Stimulated activated effector memory CD8-positive, alpha-beta T cell treated with anti-CD3 and anti-CD28 coated beads, Interleukin-12 subunit alpha, Interleukin-12 subunit beta, amount 100 ng/mL, for 72 hours (primary cell): ENCODE measurements around the gene LDB1.

Experiments
- ATAC-seq: fragments of 150-1000 bp; cut with Tn5 transposase; 2 replicates; pipeline ENCODE4 v1.10.0; 2021
- DNase-seq, 2 donors: peaks; one replicate each; pipeline ENCODE4 v3.0.0; 2021 to 2022; ENCODE audit warnings: low spot score in 2 of 2
- H3K27ac Mint-ChIP-seq: one replicate; pipeline ENCODE4 v1.8.0; 2022; ENCODE audit warnings: mild to moderate bottlenecking, mixed read lengths
- H3K36me3 Mint-ChIP-seq: one replicate; pipeline ENCODE4 v1.8.0; 2022; ENCODE audit warnings: mild to moderate bottlenecking, mixed read lengths
- H3K4me1 Mint-ChIP-seq: one replicate; pipeline ENCODE4 v1.8.0; 2022; ENCODE audit warnings: mixed read lengths
- H3K4me3 Mint-ChIP-seq: one replicate; pipeline ENCODE4 v1.8.0; 2022; ENCODE audit warnings: mild to moderate bottlenecking, mixed read lengths
- H3K9me3 Mint-ChIP-seq: one replicate; pipeline ENCODE4 v1.8.0; 2022; ENCODE audit warnings: mixed read lengths

Gene LDB1

GRCh38 chr10:102109166-102110116 is 10.7 kb downstream of the LDB1 start:
- H3K9me3 Mint-ChIP-seq = no peaks in the 10 kb centered on the region
- peaks cover 46% of the 10 kb centered on the region for H3K4me1 Mint-ChIP-seq
- no peak overlapping the region for H3K4me3 Mint-ChIP-seq
- peaks cover 86% of the 10 kb centered on the region for H3K36me3 Mint-ChIP-seq
- DNase-seq = no peak
- H3K27ac Mint-ChIP-seq = peak overlapping the region; percentile 61
- ATAC-seq = no peak

GRCh38 chr10:102106998-102107397 is 13.2 kb downstream of the LDB1 start:
- ATAC-seq (no peak), DNase-seq (no peak)
- Mint-ChIP-seq H3K4me1 (peaks cover 30% of the 10 kb centered on the region), H3K4me3 (no peak overlapping the region), H3K9me3 (no peaks in the 10 kb centered on the region), H3K36me3 (peaks cover 70% of the 10 kb centered on the region), H3K27ac (peak overlapping the region; percentile 14)

- Mint-ChIP-seq H3K36me3 (peaks cover 46% of the 10 kb centered on the region), H3K9me3 (no peaks in the 10 kb centered on the region), H3K27ac (peak overlapping the region; percentile 78), H3K4me3 (no peak overlapping the region), H3K4me1 (peaks cover 16% of the 10 kb centered on the region)
- no peak for ATAC-seq
- no peak for DNase-seq
These were observed 17.7 kb downstream of the LDB1 start for GRCh38 chr10:102102421-102102820.

GRCh38 chr10:102101152-102101551 is 19.0 kb downstream of the LDB1 start:
- H3K27ac Mint-ChIP-seq = no peak overlapping the region

GRCh38 chr10:102096449-102096848 is 23.7 kb downstream of the LDB1 start:
- H3K4me1 Mint-ChIP-seq = no peaks in the 10 kb centered on the region
- peaks cover 25% of the 10 kb centered on the region for H3K36me3 Mint-ChIP-seq
- no peak overlapping the region for H3K27ac Mint-ChIP-seq
- ATAC-seq (no peak), DNase-seq (no peak)
- no peak overlapping the region for H3K4me3 Mint-ChIP-seq
- H3K9me3 Mint-ChIP-seq = no peaks in the 10 kb centered on the region

More at GRCh38 chr10:102101152-102101551, 19.0 kb downstream of the LDB1 start:
- peaks cover 33% of the 10 kb centered on the region for H3K36me3 Mint-ChIP-seq
- no peaks in the 10 kb centered on the region for H3K9me3 Mint-ChIP-seq
- H3K4me3 Mint-ChIP-seq = no peak overlapping the region
- ATAC-seq (no peak), DNase-seq (no peak)
- peaks cover 14% of the 10 kb centered on the region for H3K4me1 Mint-ChIP-seq

- peak overlapping the region; percentile 48 for H3K27ac Mint-ChIP-seq
These were observed 29.4 kb downstream of the LDB1 start for GRCh38 chr10:102090772-102091171.

GRCh38 chr10:102086196-102086595 is 34.0 kb downstream of the LDB1 start:
- H3K27ac Mint-ChIP-seq = no peak overlapping the region

More at GRCh38 chr10:102090772-102091171, 29.4 kb downstream of the LDB1 start:
- no peak overlapping the region for H3K4me3 Mint-ChIP-seq
- H3K9me3 Mint-ChIP-seq = no peaks in the 10 kb centered on the region
- ATAC-seq (no peak), DNase-seq (no peak)
- H3K36me3 Mint-ChIP-seq = peaks cover 4% of the 10 kb centered on the region
- no peaks in the 10 kb centered on the region for H3K4me1 Mint-ChIP-seq

GRCh38 chr10:102085336-102085735 is 34.8 kb downstream of the LDB1 start:
- Mint-ChIP-seq H3K4me3 (no peak overlapping the region), H3K4me1 (no peaks in the 10 kb centered on the region)

More at GRCh38 chr10:102086196-102086595, 34.0 kb downstream of the LDB1 start:
- no peaks in the 10 kb centered on the region for H3K4me1 Mint-ChIP-seq
- no peaks in the 10 kb centered on the region for H3K9me3 Mint-ChIP-seq
- DNase-seq (no peak), ATAC-seq (no peak)
- no peaks in the 10 kb centered on the region for H3K36me3 Mint-ChIP-seq
- H3K4me3 Mint-ChIP-seq = no peak overlapping the region

GRCh38 chr10:102083541-102083940 is 36.6 kb downstream of the LDB1 start:
- Mint-ChIP-seq H3K9me3 (no peaks in the 10 kb centered on the region), H3K27ac (no peak overlapping the region)
- DNase-seq = no peak

More at GRCh38 chr10:102085336-102085735, 34.8 kb downstream of the LDB1 start:
- H3K36me3 Mint-ChIP-seq = no peaks in the 10 kb centered on the region
- ATAC-seq (no peak), DNase-seq (no peak)
- no peaks in the 10 kb centered on the region for H3K9me3 Mint-ChIP-seq
- no peak overlapping the region for H3K27ac Mint-ChIP-seq

GRCh38 chr10:102072673-102073527 is 47.3 kb downstream of the LDB1 start:
- Mint-ChIP-seq H3K4me3 (no peak overlapping the region), H3K27ac (no peak overlapping the region), H3K9me3 (no peaks in the 10 kb centered on the region), H3K4me1 (no peaks in the 10 kb centered on the region), H3K36me3 (peaks cover 11% of the 10 kb centered on the region)
- DNase-seq (peak; percentile 74 to 91), ATAC-seq (peak; percentile 87)

More at GRCh38 chr10:102083541-102083940, 36.6 kb downstream of the LDB1 start:
- Mint-ChIP-seq H3K4me3 (no peak overlapping the region), H3K4me1 (no peaks in the 10 kb centered on the region), H3K36me3 (no peaks in the 10 kb centered on the region)
- no peak for ATAC-seq

GRCh38 chr10:102069071-102069470 is 51.1 kb downstream of the LDB1 start:
- DNase-seq (no peak), ATAC-seq (no peak)
- Mint-ChIP-seq H3K4me3 (no peak overlapping the region), H3K4me1 (peaks cover 26% of the 10 kb centered on the region), H3K9me3 (no peaks in the 10 kb centered on the region), H3K36me3 (peaks cover 25% of the 10 kb centered on the region), H3K27ac (peak overlapping the region; percentile 83)

- ATAC-seq = no peak
- Mint-ChIP-seq H3K27ac (peak overlapping the region; percentile 83), H3K36me3 (peaks cover 25% of the 10 kb centered on the region), H3K9me3 (no peaks in the 10 kb centered on the region), H3K4me1 (peaks cover 30% of the 10 kb centered on the region), H3K4me3 (no peak overlapping the region)
- DNase-seq = no peak
These were observed 52.0 kb downstream of the LDB1 start for GRCh38 chr10:102068216-102068615.

- peak overlapping the region; percentile 92 for H3K27ac Mint-ChIP-seq
- no peak for ATAC-seq
- peaks cover 25% of the 10 kb centered on the region for H3K36me3 Mint-ChIP-seq
- no peaks in the 10 kb centered on the region for H3K9me3 Mint-ChIP-seq
- no peak for DNase-seq
- peak overlapping the region; percentile 87 for H3K4me3 Mint-ChIP-seq
- H3K4me1 Mint-ChIP-seq = peaks cover 30% of the 10 kb centered on the region
These were observed 52.9 kb downstream of the LDB1 start for GRCh38 chr10:102067091-102067916.

GRCh38 chr10:102066399-102067088 is 53.6 kb downstream of the LDB1 start:
- Mint-ChIP-seq H3K27ac (peak overlapping the region; percentile 92), H3K4me3 (peak overlapping the region; percentile 87), H3K9me3 (no peaks in the 10 kb centered on the region), H3K4me1 (peaks cover 30% of the 10 kb centered on the region), H3K36me3 (peaks cover 25% of the 10 kb centered on the region)
- DNase-seq (no peak), ATAC-seq (no peak)
